Medulla oblongata (tissue), 1 donor: ENCODE measurements around the gene SNAPC4.
A peak's percentile ranks its signal among the peaks of the same experiment; 100 is the strongest.

Experiments
- DNase-seq: peaks from one replicate; pipeline ENCODE4 v3.0.0-alpha.2; 2015; ENCODE audit errors: extremely low spot score

Gene SNAPC4, protein sequence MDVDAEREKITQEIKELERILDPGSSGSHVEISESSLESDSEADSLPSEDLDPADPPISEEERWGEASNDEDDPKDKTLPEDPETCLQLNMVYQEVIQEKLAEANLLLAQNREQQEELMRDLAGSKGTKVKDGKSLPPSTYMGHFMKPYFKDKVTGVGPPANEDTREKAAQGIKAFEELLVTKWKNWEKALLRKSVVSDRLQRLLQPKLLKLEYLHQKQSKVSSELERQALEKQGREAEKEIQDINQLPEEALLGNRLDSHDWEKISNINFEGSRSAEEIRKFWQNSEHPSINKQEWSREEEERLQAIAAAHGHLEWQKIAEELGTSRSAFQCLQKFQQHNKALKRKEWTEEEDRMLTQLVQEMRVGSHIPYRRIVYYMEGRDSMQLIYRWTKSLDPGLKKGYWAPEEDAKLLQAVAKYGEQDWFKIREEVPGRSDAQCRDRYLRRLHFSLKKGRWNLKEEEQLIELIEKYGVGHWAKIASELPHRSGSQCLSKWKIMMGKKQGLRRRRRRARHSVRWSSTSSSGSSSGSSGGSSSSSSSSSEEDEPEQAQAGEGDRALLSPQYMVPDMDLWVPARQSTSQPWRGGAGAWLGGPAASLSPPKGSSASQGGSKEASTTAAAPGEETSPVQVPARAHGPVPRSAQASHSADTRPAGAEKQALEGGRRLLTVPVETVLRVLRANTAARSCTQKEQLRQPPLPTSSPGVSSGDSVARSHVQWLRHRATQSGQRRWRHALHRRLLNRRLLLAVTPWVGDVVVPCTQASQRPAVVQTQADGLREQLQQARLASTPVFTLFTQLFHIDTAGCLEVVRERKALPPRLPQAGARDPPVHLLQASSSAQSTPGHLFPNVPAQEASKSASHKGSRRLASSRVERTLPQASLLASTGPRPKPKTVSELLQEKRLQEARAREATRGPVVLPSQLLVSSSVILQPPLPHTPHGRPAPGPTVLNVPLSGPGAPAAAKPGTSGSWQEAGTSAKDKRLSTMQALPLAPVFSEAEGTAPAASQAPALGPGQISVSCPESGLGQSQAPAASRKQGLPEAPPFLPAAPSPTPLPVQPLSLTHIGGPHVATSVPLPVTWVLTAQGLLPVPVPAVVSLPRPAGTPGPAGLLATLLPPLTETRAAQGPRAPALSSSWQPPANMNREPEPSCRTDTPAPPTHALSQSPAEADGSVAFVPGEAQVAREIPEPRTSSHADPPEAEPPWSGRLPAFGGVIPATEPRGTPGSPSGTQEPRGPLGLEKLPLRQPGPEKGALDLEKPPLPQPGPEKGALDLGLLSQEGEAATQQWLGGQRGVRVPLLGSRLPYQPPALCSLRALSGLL (N-terminal part only)

DNA sequence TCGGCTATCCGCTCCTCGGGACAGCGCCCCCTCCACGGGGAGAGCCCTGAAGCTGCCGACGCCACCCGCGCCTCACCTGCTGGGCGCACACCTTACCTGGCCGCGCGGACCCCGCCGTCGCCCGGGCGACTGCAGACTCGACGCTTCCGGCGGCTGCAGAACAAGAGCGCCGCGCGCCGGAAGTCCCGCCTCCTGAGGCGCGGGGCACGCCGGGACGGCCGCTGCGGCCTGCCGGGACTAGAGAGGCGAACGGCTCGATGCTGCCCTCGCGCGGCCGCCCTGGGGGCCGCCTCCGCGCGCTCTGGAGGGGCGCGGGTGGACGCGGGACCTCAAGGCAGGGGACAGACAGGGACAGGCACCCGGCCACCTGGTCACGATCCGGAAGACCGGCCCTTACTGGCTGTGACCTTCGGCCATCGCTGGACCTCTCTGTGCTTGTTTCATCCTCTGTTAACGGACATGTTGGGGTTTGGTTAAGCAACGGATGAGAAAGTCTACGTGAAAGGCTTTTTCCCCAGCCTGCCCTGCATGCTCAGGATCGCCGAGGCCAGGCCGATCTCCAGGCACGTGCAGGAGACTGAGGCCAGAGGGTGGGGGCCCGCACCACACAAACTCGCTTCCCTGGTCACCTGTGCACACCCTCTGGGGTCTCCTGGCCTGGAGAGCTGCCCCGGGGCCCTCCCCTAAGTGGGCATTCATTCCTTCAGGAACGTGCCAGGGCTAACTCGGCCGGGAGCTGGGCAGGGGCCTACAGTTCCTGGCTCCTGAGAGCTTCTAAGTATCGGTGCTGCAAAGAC lies at the start of gene SNAPC4:
Gene SNAPC4, minus strand, starts transcription at position 133 of the 797 bp plus-strand sequence. CDS start 1,742 bp downstream, outside the sequence.
- peak; percentile 85 for DNase-seq

DNA sequence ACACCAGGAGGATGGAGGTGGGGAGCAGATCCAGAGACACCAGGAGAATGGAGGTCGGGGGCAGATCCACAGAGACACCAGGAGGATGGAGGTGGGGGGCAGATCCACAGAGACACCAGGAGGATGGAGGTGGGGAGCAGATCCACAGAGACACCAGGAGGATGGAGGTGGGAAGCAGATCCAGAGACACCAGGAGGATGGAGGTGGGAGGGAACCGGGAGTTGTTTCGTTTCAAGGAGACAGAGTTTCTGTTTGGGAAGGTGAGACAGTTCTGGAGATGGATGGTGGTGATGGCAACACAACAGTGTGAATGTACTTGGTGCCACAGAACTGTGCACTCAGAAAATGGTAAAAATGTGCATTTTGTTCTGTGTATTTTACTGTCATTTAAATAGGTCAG lies 48.7 kb upstream of the SNAPC4 start:
- DNase-seq = no peak

DNA sequence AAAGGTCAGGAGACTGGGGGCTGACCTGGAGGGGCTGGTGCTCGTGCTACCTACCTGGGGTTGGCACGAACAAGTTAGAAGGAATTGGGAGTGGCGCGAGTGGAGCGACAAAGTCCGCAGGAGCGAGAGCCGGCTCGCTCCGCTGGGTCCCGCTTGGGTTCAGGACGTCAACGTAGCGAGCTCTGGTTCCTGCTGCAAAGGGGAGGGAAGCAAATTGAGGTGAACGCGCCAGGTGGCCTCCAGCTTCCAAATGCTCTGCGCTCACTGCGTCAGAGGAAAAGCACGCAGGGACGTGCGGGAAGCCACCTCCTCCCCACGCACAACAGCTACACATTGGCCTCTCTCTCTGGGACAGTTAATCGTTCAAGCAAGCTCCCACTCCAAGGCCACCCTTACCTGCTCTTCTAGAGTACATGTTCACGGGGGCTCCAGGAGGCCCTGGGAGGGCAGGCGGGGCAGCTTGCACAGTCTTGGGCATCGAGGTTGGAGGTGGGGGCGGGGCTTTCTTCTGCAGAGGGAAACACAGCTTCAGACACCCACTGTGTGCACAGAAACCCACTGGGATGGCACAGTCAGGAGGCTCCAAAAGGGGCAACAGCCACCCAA lies 47.3 kb upstream of the SNAPC4 start:
- no peak for DNase-seq

DNA sequence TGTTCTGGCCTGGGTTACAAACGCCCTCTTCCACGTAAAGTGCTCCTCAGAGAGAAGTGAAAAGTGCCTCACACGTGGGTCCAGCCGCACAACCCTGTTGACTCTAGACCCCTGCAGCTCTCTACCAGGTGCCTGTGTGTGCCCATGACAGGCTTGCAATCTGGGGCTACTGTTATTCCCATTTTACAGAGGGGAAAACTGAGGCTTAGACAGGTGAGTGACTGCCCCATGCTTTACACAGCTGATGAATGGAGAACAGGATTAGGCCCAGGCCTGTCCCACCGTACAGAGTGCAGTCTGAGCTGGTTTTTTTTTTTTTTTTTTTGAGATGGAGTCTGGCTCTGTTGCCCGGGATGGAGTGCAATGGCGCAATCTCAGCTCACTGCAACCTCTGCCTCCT lies 45.8 kb upstream of the SNAPC4 start:
- DNase-seq = no peak

DNA sequence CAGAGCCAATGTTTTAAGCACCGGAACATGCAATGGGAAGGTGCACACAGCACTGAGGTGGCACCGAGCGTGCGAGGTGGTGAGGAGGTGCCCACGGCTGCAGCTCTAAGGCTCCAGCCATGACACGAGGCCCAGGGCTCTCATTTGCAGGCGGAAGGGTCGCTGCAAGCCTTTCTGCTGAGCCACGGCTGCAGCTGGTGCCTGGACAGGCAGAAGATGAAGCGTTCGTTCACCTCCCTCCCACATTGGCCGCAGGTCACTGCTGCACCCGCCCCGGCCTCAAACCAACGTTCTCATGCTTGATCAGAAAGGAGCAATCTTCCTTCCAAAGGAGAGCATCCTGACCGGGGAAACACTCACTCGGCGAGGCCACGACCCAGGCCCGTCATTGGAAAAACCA lies 44.1 kb upstream of the SNAPC4 start:
- no peak for DNase-seq

DNA sequence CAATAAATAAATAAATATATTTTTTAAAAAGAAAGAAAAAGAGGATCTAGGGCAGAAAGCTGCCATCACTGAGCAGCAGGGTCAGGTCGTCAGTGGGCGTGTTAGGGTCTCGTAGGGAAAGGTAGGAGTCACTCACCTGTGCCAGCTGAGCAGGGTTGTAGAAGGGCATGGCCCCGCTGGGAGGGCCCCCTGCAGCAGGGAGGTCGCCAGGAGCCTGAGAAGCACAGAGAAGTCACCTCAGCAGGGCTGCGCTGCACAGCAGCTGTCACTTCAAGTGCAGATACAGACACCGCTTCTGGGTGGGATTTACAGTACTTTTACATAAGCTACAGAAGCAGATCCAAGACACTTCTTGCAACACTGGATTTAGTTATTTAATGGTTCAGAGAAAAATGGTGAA lies 43.7 kb upstream of the SNAPC4 start:
- no peak for DNase-seq

DNA sequence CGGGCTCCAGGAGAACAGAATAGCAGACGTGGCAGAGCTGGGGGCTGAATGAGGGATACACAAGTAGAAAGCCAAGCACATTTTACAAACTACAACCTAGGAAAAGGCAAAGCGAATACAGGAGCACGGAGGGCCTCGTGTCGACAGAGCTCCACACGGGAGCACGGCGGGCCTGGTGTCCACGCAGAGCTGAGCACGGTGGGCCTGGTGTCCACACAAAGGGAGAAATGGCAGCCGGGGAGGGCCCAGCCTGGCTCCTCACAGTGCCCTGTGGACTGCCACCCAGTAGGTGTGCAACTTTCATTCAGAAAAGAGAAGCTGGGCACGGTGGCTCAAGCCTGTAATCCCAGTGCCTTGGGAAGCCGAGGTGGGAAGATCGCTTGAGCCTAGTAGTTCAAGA lies 43.1 kb upstream of the SNAPC4 start:
- DNase-seq = no peak

DNA sequence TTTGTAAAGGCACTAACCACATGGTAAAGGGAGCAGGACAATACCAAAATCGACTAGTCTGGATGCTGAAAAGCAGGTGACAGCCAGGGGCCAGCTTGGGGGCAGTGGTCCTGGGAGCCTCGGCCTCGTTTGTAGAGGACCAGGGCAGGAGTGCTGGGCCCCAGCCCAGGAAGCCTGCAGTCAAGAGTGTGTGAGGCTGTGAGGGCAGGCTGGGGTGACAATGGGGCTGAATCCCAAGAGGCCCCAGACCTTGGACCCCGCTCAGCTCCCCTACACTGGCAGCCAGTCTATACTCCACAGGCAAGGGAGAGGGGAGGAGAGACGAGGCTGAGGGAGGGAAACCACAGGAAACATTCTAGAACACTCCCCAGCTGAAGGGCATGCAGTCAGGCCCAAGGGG lies 42.3 kb upstream of the SNAPC4 start:
- DNase-seq = no peak

DNA sequence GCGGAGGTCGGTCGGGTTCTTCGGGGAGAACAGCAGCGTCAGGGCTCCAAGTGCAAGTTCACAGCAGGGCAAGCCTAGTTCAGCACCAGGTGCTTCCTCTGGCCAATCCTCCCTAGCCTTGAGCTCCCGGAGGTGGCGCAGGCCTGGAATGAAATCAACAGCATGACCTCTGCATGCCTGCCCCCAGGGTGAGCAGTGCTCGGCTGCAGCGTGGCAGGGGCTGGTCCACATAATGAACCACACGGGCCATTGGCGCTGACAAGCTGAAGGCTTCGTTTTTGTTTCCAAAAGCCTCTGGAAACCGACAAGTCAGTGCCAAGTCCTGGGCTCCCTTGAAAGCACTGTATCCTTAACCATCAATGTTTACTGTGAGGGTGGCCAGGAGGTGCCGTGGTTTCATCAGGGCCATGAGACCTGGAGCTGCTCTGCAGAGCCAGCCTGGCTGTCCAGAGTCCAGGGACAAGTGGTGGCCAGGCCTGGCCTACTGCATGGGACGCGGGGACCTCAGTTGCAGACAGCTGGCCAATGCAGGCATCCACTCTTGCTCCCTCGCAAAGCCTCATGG lies 41.8 kb upstream of the SNAPC4 start:
- peak; percentile 46 for DNase-seq

DNA sequence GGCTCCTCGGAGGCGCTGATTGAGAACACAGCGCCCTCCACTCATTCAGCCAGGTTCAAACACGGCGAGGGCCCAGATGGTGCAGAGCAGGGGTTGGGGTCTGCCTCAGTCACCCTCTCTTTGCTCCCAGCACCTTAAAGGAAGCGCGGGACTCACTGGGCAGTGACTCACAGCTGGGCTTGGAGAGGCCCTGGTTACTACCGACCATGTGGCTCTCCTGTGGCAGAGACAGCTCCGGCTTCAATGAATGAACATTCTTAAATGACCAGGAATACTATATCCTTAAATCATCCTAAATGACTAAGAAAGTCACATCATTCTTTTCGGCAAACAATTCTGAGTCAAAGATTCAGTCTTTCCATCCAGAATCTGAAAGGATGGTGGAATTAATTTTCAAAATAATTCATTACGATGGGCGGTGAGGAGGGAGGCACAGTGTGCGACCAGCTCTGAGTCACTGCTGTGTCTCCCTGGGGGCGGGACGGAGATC lies 41.3 kb upstream of the SNAPC4 start:
- no peak for DNase-seq

DNA sequence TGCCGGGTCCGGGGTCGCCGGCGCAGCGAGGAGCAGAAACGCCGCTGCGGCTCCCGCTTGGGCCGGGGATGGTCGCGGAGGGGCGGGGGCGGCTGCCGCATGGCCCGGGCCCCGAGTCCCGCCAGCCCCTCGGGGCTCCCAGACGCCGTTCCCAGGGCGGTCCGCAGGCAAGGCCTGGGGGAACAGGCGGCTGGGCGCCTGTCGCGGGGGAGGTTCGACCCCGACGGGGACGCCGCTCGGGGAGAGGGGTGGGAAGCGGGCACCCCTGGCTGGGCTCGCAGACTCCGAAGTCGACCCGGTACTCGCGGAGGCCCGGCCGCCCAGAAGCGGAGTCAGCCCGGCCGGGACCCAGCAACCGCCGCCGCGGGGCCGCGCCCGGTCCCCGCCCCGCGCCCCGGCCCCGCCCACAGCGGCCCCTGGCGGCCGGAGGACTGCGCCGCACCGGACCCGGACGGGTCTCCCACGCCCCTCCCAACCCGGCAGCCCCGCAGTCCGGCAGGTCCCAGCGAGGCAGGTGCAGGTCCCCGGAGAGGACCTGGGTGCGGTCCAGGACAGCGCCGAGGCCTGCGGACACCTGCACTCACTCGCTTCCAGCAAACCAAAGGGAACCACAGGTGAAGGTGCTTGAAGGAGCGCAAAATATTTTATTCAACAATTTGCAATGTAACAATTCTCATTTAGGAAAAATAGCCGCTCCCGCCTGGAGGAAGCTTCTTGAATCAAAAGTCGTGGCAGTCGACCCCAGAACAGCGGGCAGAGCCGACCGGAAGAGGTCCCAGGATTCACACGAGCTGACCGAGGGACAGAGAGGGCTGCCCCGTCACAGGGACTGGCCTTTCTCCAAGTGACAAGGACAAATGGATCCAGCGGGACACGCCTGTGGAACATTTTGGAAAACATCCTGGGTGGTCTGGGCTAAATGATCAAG lies 39.8 kb upstream of the SNAPC4 start, which contains the start of gene INPP5E:
Gene INPP5E, minus strand, starts transcription at position 365 of the 928 bp plus-strand sequence. CDS start 426 bp downstream, outside the sequence.
- DNase-seq = peak; percentile 45

DNA sequence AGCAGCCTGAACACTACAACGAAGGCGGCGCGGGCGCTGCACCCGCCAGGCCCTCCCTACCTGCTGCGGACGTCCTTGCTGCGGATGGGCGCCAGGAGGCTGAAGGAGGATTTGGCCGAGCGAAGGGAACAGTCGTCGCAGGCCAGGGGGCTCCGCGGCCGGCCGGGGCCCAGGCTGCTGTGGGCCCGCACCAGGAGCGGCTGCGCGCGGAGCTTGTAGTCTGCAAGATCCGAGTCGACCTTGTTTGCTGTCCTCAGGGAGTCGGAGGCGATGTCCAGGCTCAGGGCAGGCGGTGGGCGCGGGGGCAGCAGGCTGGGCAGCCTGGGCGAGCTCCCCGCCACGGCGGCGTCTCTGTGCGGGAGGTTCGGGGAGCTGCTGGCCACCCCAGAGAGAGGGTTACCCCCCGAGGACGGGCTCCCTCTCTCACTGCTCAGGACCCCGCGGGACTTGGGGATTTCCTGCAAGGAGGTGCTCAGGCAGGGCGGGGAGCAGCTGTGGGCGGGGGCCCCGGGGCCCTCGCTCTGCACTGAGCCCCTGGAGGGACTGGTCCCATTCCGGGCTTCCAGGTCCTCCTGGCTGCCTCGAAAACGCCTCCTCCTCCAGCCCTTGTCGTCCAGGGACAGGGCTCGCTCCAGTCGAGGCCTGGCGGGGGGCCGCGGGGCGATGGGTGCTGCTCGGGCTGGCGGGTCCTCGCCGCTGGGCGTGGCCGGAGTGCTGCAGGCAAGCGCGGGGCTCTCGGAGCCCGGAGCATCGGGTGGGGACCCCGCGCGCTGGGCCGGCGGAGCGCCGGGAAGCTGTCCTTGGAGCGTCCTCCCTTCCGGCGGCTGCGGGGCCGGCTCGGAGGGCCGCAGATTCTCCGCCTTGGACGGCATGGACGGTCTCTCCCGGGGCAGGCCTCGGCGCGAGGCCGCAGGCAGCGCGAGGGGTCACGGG lies 38.8 kb upstream of the SNAPC4 start:
- no peak for DNase-seq

DNA sequence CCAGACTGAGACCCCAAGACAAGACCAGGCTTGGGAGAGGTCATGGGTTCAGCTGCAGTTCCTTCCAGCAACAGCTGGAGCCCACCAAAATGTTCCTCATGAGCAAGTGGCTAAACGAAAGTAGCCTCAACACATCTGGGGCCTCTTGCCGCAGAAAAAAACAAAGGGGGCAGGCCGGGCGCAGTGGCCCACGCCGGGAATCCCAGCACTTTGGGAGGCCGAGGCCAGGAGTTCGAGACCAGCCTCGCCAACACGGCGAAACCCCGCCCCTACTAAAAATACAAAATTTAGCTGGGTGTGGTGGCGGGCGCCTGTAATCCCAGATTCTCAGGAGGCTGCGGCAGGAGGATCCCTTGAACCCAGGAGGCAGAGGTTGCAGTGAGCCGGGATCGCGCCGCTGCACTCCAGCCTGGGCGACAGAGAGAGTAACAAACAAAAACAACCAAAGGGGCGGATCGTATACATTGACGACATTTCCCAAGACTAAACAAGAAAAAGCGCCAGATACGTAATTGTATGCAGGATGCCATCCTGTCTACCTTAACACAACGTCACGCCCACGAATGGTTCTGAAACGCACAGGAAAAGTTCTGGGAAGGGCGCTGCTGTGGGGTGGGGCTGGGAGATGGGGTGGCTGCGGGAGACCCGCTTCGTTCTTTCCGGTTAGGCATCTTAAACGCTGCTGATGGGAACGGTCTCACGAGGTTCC lies 38.0 kb upstream of the SNAPC4 start:
- DNase-seq = no peak

DNA sequence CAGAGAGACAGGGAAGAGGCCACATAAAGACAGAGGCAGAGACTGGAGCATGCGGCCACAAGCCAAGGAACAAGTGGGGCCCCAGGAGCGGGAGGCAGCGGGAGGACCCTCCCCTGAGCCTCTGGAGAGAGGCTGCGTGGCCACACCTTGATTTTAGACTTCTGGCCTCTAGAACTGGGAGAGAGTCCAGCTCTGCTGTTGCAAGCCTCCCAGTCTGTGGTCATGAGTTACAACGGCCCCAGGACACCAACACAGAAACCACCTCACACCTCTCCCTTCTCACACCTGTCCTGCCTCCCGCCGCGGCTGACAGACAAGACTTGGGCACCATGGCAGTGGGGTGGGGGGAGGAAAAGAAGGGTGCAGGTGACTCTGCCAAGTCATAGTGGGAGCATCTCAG lies 37.5 kb upstream of the SNAPC4 start:
- no peak for DNase-seq

DNA sequence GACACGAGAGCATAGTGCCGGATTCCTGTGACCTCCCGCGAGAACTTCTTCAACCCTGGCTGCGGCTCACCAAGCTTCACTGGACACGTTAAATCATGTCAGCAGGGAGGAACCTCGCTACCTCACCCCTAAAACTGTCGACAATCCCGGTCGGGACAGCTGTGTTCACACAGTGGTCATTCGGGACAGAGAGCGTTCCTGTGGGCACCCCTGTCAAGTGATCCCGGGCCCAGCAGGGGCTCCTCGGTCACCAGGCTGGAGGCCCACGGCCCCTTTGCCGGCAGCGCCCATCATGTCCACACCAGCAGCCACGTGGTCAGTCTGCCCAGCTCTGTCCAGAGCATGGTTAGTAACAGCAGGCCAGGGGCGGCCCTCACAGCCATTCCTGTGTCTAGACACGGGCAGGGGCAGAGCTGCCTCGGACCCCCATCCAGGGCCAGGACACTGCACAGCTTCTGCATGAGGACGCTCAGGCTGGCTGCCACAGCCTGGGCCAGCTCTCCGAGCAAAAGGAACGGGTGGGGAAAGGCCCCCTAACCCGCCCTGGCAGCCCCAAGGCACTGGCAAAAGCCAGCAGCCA lies 36.2 kb upstream of the SNAPC4 start:
- DNase-seq = no peak

DNA sequence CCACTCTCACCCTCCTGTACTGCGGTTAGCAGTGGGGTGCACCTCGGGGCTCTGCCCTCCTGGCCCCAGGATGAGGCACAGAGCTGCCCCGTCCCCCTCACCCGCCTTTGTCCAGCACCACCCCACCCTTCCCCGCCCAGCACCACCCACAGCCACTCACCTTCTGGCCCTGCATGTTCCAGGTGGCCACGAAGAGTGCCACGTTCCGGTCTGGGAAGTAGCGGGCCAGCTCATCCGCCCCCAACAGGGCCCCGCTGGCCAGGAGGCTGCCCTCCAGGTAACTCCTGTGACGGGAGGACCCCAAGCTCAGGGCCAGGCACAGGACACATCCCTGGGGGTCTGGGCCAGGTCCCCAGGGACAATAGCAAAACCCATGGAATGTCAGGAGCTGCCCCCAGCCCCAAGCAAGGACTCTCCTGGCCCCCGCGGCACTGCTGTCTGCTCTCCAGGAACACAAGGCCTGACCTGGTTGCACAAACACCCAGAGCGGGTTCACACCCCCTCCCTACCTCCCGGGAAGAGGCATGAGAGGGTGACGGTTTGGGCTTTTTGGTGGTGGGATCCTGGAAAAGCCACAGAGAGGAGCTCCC lies 34.7 kb upstream of the SNAPC4 start:
- no peak for DNase-seq
